ENCODE measurements around the gene DLX1.
A peak's percentile ranks its signal among the peaks of the same experiment; 100 is the strongest.

DLX1 gene

GRCh38 chr2:172074254-172074653 is 11.1 kb upstream of the DLX1 start:
- ATAC-seq (replicated peaks) (no peak), DNase-seq (no peak)
- Mint-ChIP-seq H3K4me1 (no peaks in the 10 kb centered on the region), H3K27ac (no peak overlapping the region), H3K36me3 (peaks cover 9 to 26% of the 10 kb centered on the region in 2 donors), H3K9me3 (no peaks in the 10 kb centered on the region), H3K27me3 (peaks cover 4 to 14% of the 10 kb centered on the region in 2 donors), H3K4me3 (no peak overlapping the region)

GRCh38 chr2:172079416-172079815 is 5.9 kb upstream of the DLX1 start:
- no peak for ATAC-seq (replicated peaks)
- Mint-ChIP-seq H3K4me3 (no peak overlapping the region), H3K27ac (peak overlapping the region; percentile 47), H3K9me3 (peaks cover 0 to 4% of the 10 kb centered on the region in 2 donors), H3K36me3 (peaks cover 5 to 21% of the 10 kb centered on the region in 2 donors), H3K27me3 (peaks cover 42 to 60% of the 10 kb centered on the region in 2 donors), H3K4me1 (peaks cover 15 to 28% of the 10 kb centered on the region in 2 donors)
- no peak for DNase-seq

- Mint-ChIP-seq H3K4me1 (peaks cover 20 to 34% of the 10 kb centered on the region in 2 donors), H3K9me3 (peaks cover 0 to 4% of the 10 kb centered on the region in 2 donors), H3K27me3 (peaks cover 48 to 66% of the 10 kb centered on the region in 2 donors), H3K4me3 (peak overlapping the region; percentile 48 to 52), H3K36me3 (peaks cover 5 to 20% of the 10 kb centered on the region in 2 donors), H3K27ac (peak overlapping the region; percentile 73)
- no peak for ATAC-seq (replicated peaks)
- no peak for DNase-seq
Measured at GRCh38 chr2:172079838-172080640, 5.3 kb upstream of the DLX1 start.

- peak overlapping the region; percentile 81 for H3K27ac Mint-ChIP-seq
- H3K9me3 Mint-ChIP-seq = peaks cover 0 to 4% of the 10 kb centered on the region in 2 donors
- no peak for DNase-seq
Measured at GRCh38 chr2:172080641-172081220, 4.6 kb upstream of the DLX1 start.

DNA sequence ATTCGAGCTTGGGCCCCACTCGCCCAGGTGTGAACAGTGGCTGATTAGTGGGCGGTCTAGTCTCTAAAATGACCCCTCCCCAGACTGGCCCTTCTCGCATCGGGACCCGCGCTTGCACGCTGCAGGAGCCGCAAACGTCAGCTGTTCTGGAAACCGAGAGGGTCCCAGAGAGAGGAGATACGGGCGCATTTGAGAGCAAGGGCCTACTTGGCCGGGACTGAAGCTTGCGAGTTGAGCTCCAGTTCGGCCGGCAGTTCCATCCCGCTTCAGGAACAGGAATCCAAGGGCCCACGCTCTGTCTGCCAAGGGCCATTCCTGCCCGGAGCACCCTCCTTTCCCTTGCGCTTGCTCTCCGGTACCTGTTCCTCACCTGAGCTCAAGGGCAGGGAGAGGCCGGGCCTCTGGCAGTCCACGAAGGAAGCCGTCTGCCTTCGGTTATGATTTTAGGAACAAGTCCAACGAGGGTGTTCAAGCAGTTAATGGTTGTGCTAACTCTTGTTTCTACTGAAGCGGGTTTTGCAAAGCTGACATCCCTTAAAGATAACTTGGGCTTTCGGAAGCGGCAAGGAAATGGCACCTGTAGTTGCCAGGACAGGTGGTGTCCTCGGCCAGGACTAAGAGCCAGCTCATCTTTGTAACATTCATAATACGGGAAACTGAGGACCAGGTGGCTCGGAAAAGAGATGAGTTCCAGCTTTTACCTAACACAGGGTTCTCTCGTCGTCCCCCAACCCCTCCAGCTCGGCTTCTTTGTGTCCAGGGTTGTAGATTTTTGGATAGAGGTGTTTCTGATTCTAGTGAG is 3.9 kb upstream of the DLX1 start:
- DNase-seq = no peak
- Mint-ChIP-seq H3K4me3 (no peak overlapping the region), H3K27ac (peak overlapping the region; percentile 37), H3K4me1 (peaks cover 29 to 46% of the 10 kb centered on the region in 2 donors), H3K9me3 (peaks cover 0 to 4% of the 10 kb centered on the region in 2 donors), H3K27me3 (peaks cover 62 to 77% of the 10 kb centered on the region in 2 donors), H3K36me3 (peaks cover 8 to 14% of the 10 kb centered on the region in 2 donors)
- no peak for ATAC-seq (replicated peaks)

More at GRCh38 chr2:172080641-172081220, 4.6 kb upstream of the DLX1 start:
- H3K36me3 Mint-ChIP-seq = peaks cover 7 to 17% of the 10 kb centered on the region in 2 donors
- peaks cover 26 to 41% of the 10 kb centered on the region in 2 donors for H3K4me1 Mint-ChIP-seq
- peaks cover 55 to 73% of the 10 kb centered on the region in 2 donors for H3K27me3 Mint-ChIP-seq
- peak overlapping the region; percentile 11 to 50 for H3K4me3 Mint-ChIP-seq
- ATAC-seq (replicated peaks) = no peak

DNA sequence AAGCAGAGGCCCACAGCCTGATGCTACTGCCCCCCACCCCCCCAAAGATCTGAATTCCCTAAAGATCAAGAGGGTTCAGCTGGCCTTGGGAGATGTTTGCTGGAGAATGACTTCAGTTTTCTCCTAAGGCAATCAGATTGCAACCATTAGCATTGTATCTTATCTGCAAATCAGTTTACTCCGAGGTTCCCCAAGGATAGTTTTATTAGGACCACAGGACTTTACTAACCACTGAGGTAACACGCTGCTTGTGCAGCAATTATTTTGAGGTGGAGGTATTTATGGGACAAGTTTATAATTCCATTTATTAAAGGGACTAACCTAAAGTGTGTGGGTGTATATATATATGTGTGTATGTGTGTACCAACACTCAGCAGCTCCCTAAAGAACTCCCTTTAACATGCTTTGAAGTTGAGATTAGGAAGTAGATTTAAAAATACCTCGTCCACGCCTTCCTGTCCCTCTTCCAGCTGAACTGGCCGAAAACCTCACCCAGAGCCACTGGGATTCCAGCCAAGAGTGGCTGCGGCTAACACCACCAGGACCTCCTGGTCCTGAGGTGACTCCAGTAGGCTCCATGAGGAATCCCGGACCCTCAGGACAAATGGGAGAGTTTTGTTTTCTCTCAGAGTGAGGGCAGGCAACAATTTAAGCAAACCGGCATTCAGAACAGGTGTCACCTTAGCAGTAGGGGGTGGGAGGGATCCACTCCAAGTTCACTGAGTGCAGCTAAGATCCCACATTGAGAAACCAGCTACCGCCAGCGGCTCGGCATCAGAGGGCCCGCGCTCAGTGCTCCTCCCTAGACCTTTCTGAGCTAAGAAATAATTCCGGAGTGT is 3.0 kb upstream of the DLX1 start:
- Mint-ChIP-seq H3K27ac (peak overlapping the region; percentile 34), H3K36me3 (peaks cover 8 to 16% of the 10 kb centered on the region in 2 donors), H3K9me3 (peaks cover 0 to 4% of the 10 kb centered on the region in 2 donors), H3K4me3 (no peak overlapping the region), H3K4me1 (peaks cover 33 to 55% of the 10 kb centered on the region in 2 donors), H3K27me3 (peaks cover 71 to 86% of the 10 kb centered on the region in 2 donors)
- DNase-seq = no peak
- ATAC-seq (replicated peaks) = no peak

DNA sequence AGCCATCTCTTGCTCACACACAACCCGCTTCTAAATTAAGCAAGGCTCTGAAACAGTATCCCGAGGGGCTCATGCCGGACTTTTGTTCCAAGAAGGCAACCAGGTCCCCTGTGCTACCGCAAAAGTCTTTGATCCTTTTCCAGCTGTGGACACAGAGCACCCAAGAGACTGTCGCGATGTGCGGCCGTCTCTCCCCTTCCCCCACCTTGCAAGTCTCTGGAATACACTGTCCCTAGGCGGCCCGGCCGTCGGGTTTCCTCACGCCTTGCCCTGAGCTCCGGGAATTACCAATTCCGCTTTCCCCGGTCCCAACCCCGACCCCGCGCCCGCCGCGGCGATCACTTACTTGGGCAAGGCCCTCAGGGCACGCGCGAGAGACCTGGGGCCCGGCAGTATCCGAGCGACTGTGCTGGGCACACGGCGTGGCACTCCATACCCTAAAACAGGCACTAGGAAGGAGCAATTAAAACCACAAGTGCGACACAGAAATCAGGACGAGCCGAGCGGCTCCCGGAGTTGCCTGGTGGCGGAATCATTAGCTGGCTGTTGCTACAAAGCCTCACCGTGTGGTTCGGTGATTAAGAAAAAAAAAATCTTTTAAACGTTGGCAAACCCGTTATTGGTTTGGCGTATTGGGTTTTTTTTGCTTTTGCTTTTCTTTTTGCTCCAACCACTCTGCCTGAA is 2.2 kb upstream of the DLX1 start:
- Mint-ChIP-seq H3K9me3 (peaks cover under 1 to 4% of the 10 kb centered on the region in 2 donors), H3K4me3 (no peak overlapping the region), H3K27ac (peak overlapping the region; percentile 91), H3K36me3 (peaks cover 10 to 24% of the 10 kb centered on the region in 2 donors), H3K4me1 (peaks cover 36 to 62% of the 10 kb centered on the region in 2 donors), H3K27me3 (peaks cover 79 to 91% of the 10 kb centered on the region in 2 donors)
- no peak for DNase-seq
- no peak for ATAC-seq (replicated peaks)

- Mint-ChIP-seq H3K9me3 (peaks cover 7 to 8% of the 10 kb centered on the region in 2 donors), H3K27ac (peak overlapping the region; percentile 91), H3K4me3 (peak overlapping the region; percentile 78 to 88), H3K36me3 (peaks cover 15 to 29% of the 10 kb centered on the region in 2 donors), H3K27me3 (peaks cover 86 to 91% of the 10 kb centered on the region in 2 donors), H3K4me1 (peaks cover 36 to 66% of the 10 kb centered on the region in 2 donors)
- no peak for ATAC-seq (replicated peaks)
- DNase-seq = no peak
Measured at GRCh38 chr2:172083628-172084394, 1.5 kb upstream of the DLX1 start.

- DNase-seq = no peak
- H3K4me1 Mint-ChIP-seq = peaks cover 36 to 66% of the 10 kb centered on the region in 2 donors
Measured at GRCh38 chr2:172084395-172084644, 987 bp upstream of the DLX1 start.

GRCh38 chr2:172084645-172085459 is 455 bp upstream of the DLX1 start:
- peak overlapping the region; percentile 91 for H3K27ac Mint-ChIP-seq
- no peak for DNase-seq
- ATAC-seq (replicated peaks) = peak; percentile 70 to 71
- peaks cover 83 to 85% of the 10 kb centered on the region in 2 donors for H3K27me3 Mint-ChIP-seq
- peak overlapping the region; percentile 78 to 88 for H3K4me3 Mint-ChIP-seq
- peaks cover 36 to 64% of the 10 kb centered on the region in 2 donors for H3K4me1 Mint-ChIP-seq
- peaks cover 12 to 20% of the 10 kb centered on the region in 2 donors for H3K36me3 Mint-ChIP-seq
- H3K9me3 Mint-ChIP-seq = peaks cover 8 to 9% of the 10 kb centered on the region in 2 donors

More at GRCh38 chr2:172084395-172084644, 987 bp upstream of the DLX1 start:
- H3K27me3 Mint-ChIP-seq = peaks cover 85 to 86% of the 10 kb centered on the region in 2 donors
- ATAC-seq (replicated peaks) = peak; percentile 5 to 14
- peak overlapping the region; percentile 78 to 88 for H3K4me3 Mint-ChIP-seq
- H3K27ac Mint-ChIP-seq = peak overlapping the region; percentile 91
- H3K9me3 Mint-ChIP-seq = peaks cover 8 to 9% of the 10 kb centered on the region in 2 donors
- peaks cover 12 to 25% of the 10 kb centered on the region in 2 donors for H3K36me3 Mint-ChIP-seq

DNA sequence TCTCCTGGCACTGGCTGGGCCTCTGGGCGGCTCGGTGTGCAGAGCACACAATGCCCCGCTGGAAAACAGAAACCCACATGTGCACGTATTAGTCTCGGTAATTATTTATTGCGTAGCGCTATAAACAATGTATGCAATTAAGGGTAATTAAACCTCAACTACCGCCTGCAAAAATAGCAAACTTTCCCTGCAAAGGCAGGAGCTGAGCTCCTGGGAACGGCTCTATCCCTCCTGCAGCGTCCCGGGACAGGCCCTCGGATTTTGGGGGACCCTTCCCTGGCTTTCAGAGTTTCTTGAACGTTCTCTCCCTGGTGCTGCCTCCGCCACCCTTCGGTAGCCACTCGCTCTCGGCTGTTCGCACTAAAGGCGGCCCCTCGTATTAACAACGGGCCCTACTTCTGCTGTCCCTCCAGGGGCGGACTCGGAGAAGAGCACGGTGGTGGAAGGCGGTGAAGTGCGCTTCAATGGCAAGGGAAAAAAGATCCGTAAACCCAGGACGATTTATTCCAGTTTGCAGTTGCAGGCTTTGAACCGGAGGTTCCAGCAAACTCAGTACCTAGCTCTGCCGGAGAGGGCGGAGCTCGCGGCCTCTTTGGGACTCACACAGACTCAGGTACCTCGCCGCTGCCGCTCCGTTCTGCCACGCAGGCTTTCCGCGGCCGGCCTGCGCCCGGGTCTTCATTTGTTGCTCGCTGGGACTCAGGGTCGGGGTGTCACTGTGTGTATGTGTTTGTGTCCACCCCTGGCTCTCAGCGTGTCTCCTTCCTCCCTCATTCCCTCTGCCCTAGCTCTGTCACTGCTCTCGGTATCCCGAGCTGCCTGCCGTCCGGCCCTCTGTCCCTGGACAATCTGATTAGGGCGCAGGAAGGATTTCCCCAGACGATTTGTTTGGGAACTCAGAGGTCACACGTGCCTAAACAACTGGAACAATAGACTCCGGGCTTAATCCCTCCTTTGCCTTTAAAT is 1.2 kb downstream of the DLX1 start:
- ATAC-seq (replicated peaks) (no peak), DNase-seq (no peak)
- H3K4me1 Mint-ChIP-seq = peaks cover 31 to 53% of the 10 kb centered on the region in 2 donors
- peaks cover 4 to 9% of the 10 kb centered on the region in 2 donors for H3K9me3 Mint-ChIP-seq
- H3K4me3 Mint-ChIP-seq = peak overlapping the region; percentile 61 to 88
- H3K36me3 Mint-ChIP-seq = peaks cover 10 to 15% of the 10 kb centered on the region in 2 donors
- H3K27me3 Mint-ChIP-seq = peaks cover 78 to 83% of the 10 kb centered on the region in 2 donors
- peak overlapping the region; percentile 92 for H3K27ac Mint-ChIP-seq

Measured in stimulated activated naive B cell treated with anti-CD40 and anti-IgM and Interleukin-4, amounts not matched to agents 10 μg/mL and 1 μg/mL and 100 μg/mL, for 72 hours (primary cell).